Stimulated activated CD8-positive, alpha-beta memory T cell treated with anti-CD3 and anti-CD28 coated beads, Interleukin-2, amount 100 ng/mL, for 1 hour (primary cell): ENCODE results near the gene CHCHD3.
"Not testable (repeated sequence)": the region's sequence is repeated elsewhere in the genome, so short reads cannot be mapped to it uniquely, and the experiment has no call there.

Source experiments
- DNase-seq, 2 donors: peaks; one replicate each; pipeline ENCODE4 v3.0.0-alpha.2; 2020; ENCODE audit warnings: low read depth in 2 of 2

The CHCHD3 gene

GRCh38 chr7:132904209-132904608 lies 177.7 kb downstream of the CHCHD3 start:
- DNase-seq = no peak

- not testable (repeated sequence) for DNase-seq
Measured at GRCh38 chr7:132902294-132902693, 179.6 kb downstream of the CHCHD3 start.

- no peak for DNase-seq
Measured at GRCh38 chr7:132901241-132901640, 180.6 kb downstream of the CHCHD3 start.

GRCh38 chr7:132899833-132900232 lies 182.1 kb downstream of the CHCHD3 start:
- DNase-seq = no peak

GRCh38 chr7:132898641-132899175 lies 183.2 kb downstream of the CHCHD3 start:
- not testable (repeated sequence) for DNase-seq

- DNase-seq = no peak
Measured at GRCh38 chr7:132897093-132897687, 184.7 kb downstream of the CHCHD3 start.

GRCh38 chr7:132895231-132895630 lies 186.7 kb downstream of the CHCHD3 start:
- DNase-seq = no peak

GRCh38 chr7:132893560-132893959 lies 188.3 kb downstream of the CHCHD3 start:
- no peak for DNase-seq

- DNase-seq = not testable (repeated sequence)
Measured at GRCh38 chr7:132892744-132893143, 189.1 kb downstream of the CHCHD3 start.

GRCh38 chr7:132891554-132891953 lies 190.3 kb downstream of the CHCHD3 start:
- no peak for DNase-seq

GRCh38 chr7:132882714-132883428 lies 199.0 kb downstream of the CHCHD3 start:
- DNase-seq = no peak

GRCh38 chr7:132881317-132881716 lies 200.6 kb downstream of the CHCHD3 start:
- DNase-seq = no peak

GRCh38 chr7:132879579-132879978 lies 202.3 kb downstream of the CHCHD3 start:
- no peak for DNase-seq

- DNase-seq = no peak
Measured at GRCh38 chr7:132878204-132878919, 203.5 kb downstream of the CHCHD3 start.

- DNase-seq = no peak
Measured at GRCh38 chr7:132877573-132877972, 204.3 kb downstream of the CHCHD3 start.

- DNase-seq = no peak
Measured at GRCh38 chr7:132876576-132876975, 205.3 kb downstream of the CHCHD3 start.

GRCh38 chr7:132872034-132872433 lies 209.9 kb downstream of the CHCHD3 start:
- no peak for DNase-seq

- no peak for DNase-seq
Measured at GRCh38 chr7:132871419-132871818, 210.5 kb downstream of the CHCHD3 start.

GRCh38 chr7:132869166-132869861 lies 212.6 kb downstream of the CHCHD3 start:
- no peak for DNase-seq

GRCh38 chr7:132866551-132866950 lies 215.3 kb downstream of the CHCHD3 start:
- DNase-seq = no peak

- no peak for DNase-seq
Measured at GRCh38 chr7:132866144-132866531, 215.8 kb downstream of the CHCHD3 start.
